Activated CD4-positive, alpha-beta T cell treated with anti-CD3 and anti-CD28 coated beads for 36 hours (primary cell): ENCODE results near the gene ZNF182. TPM values are rescaled to one million over a fixed set of nuclear protein-coding genes. Genes with fewer than 3 reads are reported as not detected.
"Not testable (repeated sequence)": the region's sequence is repeated elsewhere in the genome, so short reads cannot be mapped to it uniquely, and the experiment has no call there.

ENCODE experiments used
- ATAC-seq: fragments of 200-7000 bp; cut with Tn5 transposase; one replicate; pipeline ENCODE4 v1.10.0; 2021; ENCODE audit warnings: mild to moderate bottlenecking, moderate library complexity
- CTCF ChIA-PET: fragments of 350-600 bp; sonication (Branson Sonifier 250); formaldehyde crosslinking; loops from one replicate; lab custom pipeline; 2021; ENCODE audit warnings: antibody characterized with exemption; lab: Charles Lee
- POLR2A ChIA-PET: fragments of 350-600 bp; sonication (Branson Sonifier 250); formaldehyde crosslinking; loops from one replicate; lab custom pipeline; 2021; ENCODE audit warnings: antibody characterized with exemption, inconsistent platforms; lab: Charles Lee
- DNase-seq: peaks from one replicate; pipeline ENCODE4 v3.0.0-alpha.2; 2020
- H3K27ac Mint-ChIP-seq: one replicate; pipeline ENCODE4 v1.8.0; 2021; ENCODE audit warnings: mixed read lengths
- H3K27me3 Mint-ChIP-seq: one replicate; pipeline ENCODE4 v1.8.0; 2021; ENCODE audit warnings: mixed read lengths
- H3K36me3 Mint-ChIP-seq: one replicate; pipeline ENCODE4 v1.8.0; 2021; ENCODE audit warnings: low read depth, mixed read lengths
- H3K4me1 Mint-ChIP-seq: one replicate; pipeline ENCODE4 v1.8.0; 2021; ENCODE audit warnings: mixed read lengths
- H3K4me3 Mint-ChIP-seq: one replicate; pipeline ENCODE4 v1.8.0; 2021; ENCODE audit warnings: mild to moderate bottlenecking, moderate library complexity, mixed read lengths
- H3K9me3 Mint-ChIP-seq: one replicate; pipeline ENCODE4 v1.8.0; 2021; ENCODE audit warnings: low read depth, mixed read lengths
- intact Hi-C, 2 experiments: fragments of 100-400 bp; cut with DNase I in 1 of 2; cut with micrococcal nuclease in 1 of 2; formaldehyde crosslinking; loops; one replicate each; pipeline versions ENCODE4 v1.14.2 to v1.15.1; 2022 to 2024; cut with DNase I, micrococcal nuclease
- total RNA-seq, 2 experiments: library from RNA; stranded (reverse); gene quantifications; one replicate each; pipeline ENCODE4 v1.2.3, GENCODE V29; 2021

The ZNF182 gene
- total RNA-seq, 2 experiments from 2014 or later: 8.0 to 9.3 TPM

GRCh38 chrX:48022738-48023137, 18.9 kb upstream of the ZNF182 start:
- no peak for ATAC-seq
- no peak for DNase-seq
- H3K27me3 Mint-ChIP-seq: no peaks in the 10 kb centered on the region
- H3K4me3 Mint-ChIP-seq: no peak overlapping the region
- no peak overlapping the region for H3K27ac Mint-ChIP-seq
- POLR2A ChIA-PET: interaction anchor here (0.6 kb wide), 1 partner anchor 184 kb away, joined by 4 read pairs; no protein-coding TSS in a partner anchor
- no peaks in the 10 kb centered on the region for H3K9me3 Mint-ChIP-seq
- CTCF ChIA-PET: no interaction called here
- peaks cover 14% of the 10 kb centered on the region for H3K4me1 Mint-ChIP-seq
- no peaks in the 10 kb centered on the region for H3K36me3 Mint-ChIP-seq
- intact Hi-C loops: loop anchor here (5.0 to 10.0 kb wide), 4 partner anchors 85 to 828 kb away; partner anchors contain the start of genes ELK1 (in 1 of the 2), UBA1 (in 1 of the 2), UXT (in 1 of the 2) and ZNF41 (in 1 of the 2)

GRCh38 chrX:48022100-48022499, 18.3 kb upstream of the ZNF182 start:
- Mint-ChIP-seq H3K27ac (no peak overlapping the region), H3K4me1 (peaks cover 14% of the 10 kb centered on the region), H3K36me3 (no peaks in the 10 kb centered on the region), H3K27me3 (no peaks in the 10 kb centered on the region), H3K4me3 (no peak overlapping the region), H3K9me3 (no peaks in the 10 kb centered on the region)
- ChIA-PET CTCF (no interaction called here), POLR2A (no interaction called here)
- intact Hi-C loops: loop anchor here (5.0 to 10.0 kb wide), 4 partner anchors 85 to 827 kb away; partner anchors contain the start of genes ELK1 (in 1 of the 2), UBA1 (in 1 of the 2), UXT (in 1 of the 2) and ZNF41 (in 1 of the 2)
- DNase-seq: no peak
- no peak for ATAC-seq

- Mint-ChIP-seq H3K36me3 (no peaks in the 10 kb centered on the region), H3K4me1 (peaks cover 14% of the 10 kb centered on the region), H3K9me3 (no peaks in the 10 kb centered on the region), H3K4me3 (peak overlapping the region; percentile 85), H3K27me3 (no peaks in the 10 kb centered on the region), H3K27ac (peak overlapping the region; percentile 99)
- ATAC-seq: peak; percentile 57
- ChIA-PET POLR2A (interaction anchor here (1.1 kb wide), 1 partner anchor 371 kb away, joined by 3 read pairs; no protein-coding TSS in a partner anchor), CTCF (interaction anchor here (0.6 to 1.0 kb wide), 2 partner anchors 57 to 167 kb away, joined by 3 read pairs; no protein-coding TSS in a partner anchor)
- DNase-seq: peak; percentile 84
- intact Hi-C loops: loop anchor here (2.0 to 10.0 kb wide), 5 partner anchors 84 to 826 kb away; partner anchors contain the start of genes UXT (in 2 of the 2), ELK1 (in 1 of the 2), UBA1 (in 1 of the 2) and ZNF41 (in 1 of the 2)
Observed at GRCh38 chrX:48021026-48021900, 17.5 kb upstream of the ZNF182 start.

DNA sequence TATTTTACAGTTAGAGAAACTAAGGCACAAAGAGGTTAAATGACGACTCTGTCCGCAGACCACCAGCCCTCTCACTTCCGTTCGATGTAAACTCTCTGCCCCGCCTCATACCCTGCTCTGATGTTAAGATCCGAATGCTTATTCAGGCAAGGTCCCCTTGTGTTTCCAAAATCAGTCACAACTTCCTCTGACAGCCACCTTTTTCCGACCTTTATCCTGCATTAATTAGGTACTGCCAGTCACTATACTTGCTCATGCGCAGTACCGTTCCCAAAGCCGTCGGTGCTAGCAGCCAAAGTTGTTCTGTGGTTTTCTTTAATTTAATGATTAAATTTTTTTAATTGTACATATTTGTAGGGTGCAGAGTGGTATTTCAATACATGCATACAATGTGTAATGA, 16.7 kb upstream of the ZNF182 start:
- CTCF ChIA-PET, H3K27me3 Mint-ChIP-seq, H3K36me3 Mint-ChIP-seq, H3K9me3 Mint-ChIP-seq: not testable (repeated sequence)
- H3K4me3 Mint-ChIP-seq: peak overlapping the region; percentile 85
- intact Hi-C loops: loop anchor here (2.0 to 10.0 kb wide), 5 partner anchors 83 to 826 kb away; partner anchors contain the start of genes UXT (in 2 of the 2), ELK1 (in 1 of the 2), UBA1 (in 1 of the 2) and ZNF41 (in 1 of the 2)
- peak overlapping the region; percentile 31 for H3K27ac Mint-ChIP-seq
- DNase-seq: peak; percentile 52
- ATAC-seq: peak; percentile 76
- H3K4me1 Mint-ChIP-seq: peaks cover 13% of the 10 kb centered on the region
- POLR2A ChIA-PET: interaction anchor here (1.1 kb wide), 1 partner anchor 370 kb away, joined by 3 read pairs; no protein-coding TSS in a partner anchor

DNA sequence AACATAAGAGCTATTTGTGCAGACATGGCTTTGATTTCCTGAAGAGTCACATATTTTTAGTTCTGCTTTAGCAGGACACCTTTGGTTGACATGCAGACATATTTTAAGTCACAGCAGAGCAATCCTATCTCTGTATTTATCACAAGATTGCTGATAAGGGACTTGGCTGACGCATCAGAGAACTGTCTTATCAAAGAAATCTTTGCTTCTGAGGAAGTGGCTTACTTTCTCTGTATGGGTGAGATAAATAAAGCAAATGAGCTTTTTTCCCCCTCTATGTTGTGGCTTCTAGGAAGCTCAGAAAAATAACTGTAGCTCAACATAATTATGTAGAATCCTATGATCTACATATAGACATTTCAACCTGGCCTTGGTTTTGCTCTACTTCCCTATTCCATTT, 16.1 kb upstream of the ZNF182 start:
- H3K36me3 Mint-ChIP-seq, H3K9me3 Mint-ChIP-seq, DNase-seq, CTCF ChIA-PET, H3K27ac Mint-ChIP-seq, H3K4me3 Mint-ChIP-seq, H3K27me3 Mint-ChIP-seq, POLR2A ChIA-PET: not testable (repeated sequence)
- intact Hi-C loops: loop anchor here (2.0 to 10.0 kb wide), 5 partner anchors 83 to 825 kb away; partner anchors contain the start of genes UXT (in 2 of the 2), ELK1 (in 1 of the 2), UBA1 (in 1 of the 2) and ZNF41 (in 1 of the 2)
- H3K4me1 Mint-ChIP-seq: peaks cover 11% of the 10 kb centered on the region
- ATAC-seq: peak; percentile 54

GRCh38 chrX:48016583-48017310, 13.0 kb upstream of the ZNF182 start:
- H3K9me3 Mint-ChIP-seq, POLR2A ChIA-PET, intact Hi-C loops, H3K36me3 Mint-ChIP-seq, H3K27ac Mint-ChIP-seq, ATAC-seq, DNase-seq, H3K4me1 Mint-ChIP-seq, CTCF ChIA-PET, H3K4me3 Mint-ChIP-seq, H3K27me3 Mint-ChIP-seq: not testable (repeated sequence)

- H3K4me3 Mint-ChIP-seq, H3K36me3 Mint-ChIP-seq, POLR2A ChIA-PET, intact Hi-C loops, H3K4me1 Mint-ChIP-seq, CTCF ChIA-PET, DNase-seq, H3K27me3 Mint-ChIP-seq, ATAC-seq, H3K27ac Mint-ChIP-seq, H3K9me3 Mint-ChIP-seq: not testable (repeated sequence)
Observed at GRCh38 chrX:48009445-48009960, 5.7 kb upstream of the ZNF182 start.

DNA sequence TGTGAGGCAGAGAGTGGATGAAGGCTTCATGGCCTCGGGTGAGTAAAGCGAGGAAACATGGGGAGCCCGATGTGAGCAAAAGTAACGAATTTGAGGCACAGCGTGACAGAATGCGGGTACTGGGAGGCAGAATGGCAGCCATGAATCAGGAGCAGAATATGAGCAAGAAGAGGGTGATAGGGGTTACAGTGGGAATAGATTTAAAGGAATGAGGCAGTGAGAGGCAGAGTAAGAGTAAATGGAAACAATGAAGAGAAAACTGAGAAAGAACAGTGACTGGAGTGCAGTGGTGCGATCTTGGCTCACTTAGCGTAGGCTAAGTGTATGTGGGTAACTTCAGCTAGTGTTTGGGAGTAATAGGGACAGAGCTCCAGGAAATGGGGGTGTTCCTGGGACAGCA, 2.9 kb upstream of the ZNF182 start, which contains the start of gene SPACA5:
Gene SPACA5 (plus strand): TSS at position 301 of the 400 bp plus-strand sequence. CDS start 815 bp downstream, outside the sequence.
- H3K27me3 Mint-ChIP-seq, DNase-seq, H3K27ac Mint-ChIP-seq, intact Hi-C loops, H3K36me3 Mint-ChIP-seq, POLR2A ChIA-PET, CTCF ChIA-PET, ATAC-seq, H3K4me3 Mint-ChIP-seq, H3K9me3 Mint-ChIP-seq: not testable (repeated sequence)
- H3K4me1 Mint-ChIP-seq: peaks cover 16% of the 10 kb centered on the region

- DNase-seq (peak; percentile 43), ATAC-seq (peak; percentile 6)
- Mint-ChIP-seq H3K36me3 (peaks cover 28% of the 10 kb centered on the region), H3K4me3 (peak overlapping the region; percentile 97), H3K4me1 (peaks cover 25% of the 10 kb centered on the region), H3K27me3 (no peaks in the 10 kb centered on the region), H3K9me3 (no peaks in the 10 kb centered on the region), H3K27ac (peak overlapping the region; percentile 100)
- ChIA-PET POLR2A (no interaction called here), CTCF (no interaction called here)
- intact Hi-C loops: loop anchor here in 1 of 2 experiments (5.0 kb wide), 1 partner anchor 421 kb away; the partner anchor contains the start of gene TIMP1
Observed at GRCh38 chrX:48003367-48003757, 427 bp downstream of the ZNF182 start.

- no peak for DNase-seq
- CTCF ChIA-PET: no interaction called here
- ATAC-seq: no peak
- Mint-ChIP-seq H3K4me3 (peak overlapping the region; percentile 97), H3K27me3 (no peaks in the 10 kb centered on the region), H3K36me3 (peaks cover 32% of the 10 kb centered on the region), H3K27ac (no peak overlapping the region), H3K9me3 (no peaks in the 10 kb centered on the region), H3K4me1 (peaks cover 25% of the 10 kb centered on the region)
- intact Hi-C loops: loop anchor here in 1 of 2 experiments (5.0 kb wide), 1 partner anchor 421 kb away; the partner anchor contains the start of gene TIMP1
- POLR2A ChIA-PET: no interaction called here
Observed at GRCh38 chrX:48002929-48003328, 860 bp downstream of the ZNF182 start.
